Glomerular visceral epithelial cell (primary cell): ENCODE measurements around the gene RELA.

ENCODE experiments used
- DNase-seq: peaks from one replicate; pipeline ENCODE4 v3.0.0-alpha.2; 2016; ENCODE audit errors: extremely low spot score

Gene RELA

GRCh38 chr11:65615229-65615949 lies 47.3 kb downstream of the RELA start, which contains the start of gene PCNX3:
Gene PCNX3, plus strand, starts transcription at chr11:65615776. Its CDS starts 536 bp downstream, at chr11:65616312.
- peak; percentile 100 for DNase-seq

- DNase-seq = peak; percentile 17
Measured at GRCh38 chr11:65613091-65613928, 49.4 kb downstream of the RELA start.

- DNase-seq = no peak
Measured at GRCh38 chr11:65612691-65613090, 50.0 kb downstream of the RELA start.

GRCh38 chr11:65611758-65612603 lies 50.7 kb downstream of the RELA start:
- peak; percentile 24 for DNase-seq

GRCh38 chr11:65611028-65611757 lies 51.5 kb downstream of the RELA start:
- no peak for DNase-seq

GRCh38 chr11:65610404-65610803 lies 52.3 kb downstream of the RELA start:
- DNase-seq = no peak

GRCh38 chr11:65609665-65610064 lies 53.1 kb downstream of the RELA start:
- DNase-seq = no peak

- DNase-seq = no peak
Measured at GRCh38 chr11:65609229-65609628, 53.5 kb downstream of the RELA start.

- no peak for DNase-seq
Measured at GRCh38 chr11:65607614-65608426, 54.9 kb downstream of the RELA start.

GRCh38 chr11:65606876-65607613 lies 55.7 kb downstream of the RELA start:
- no peak for DNase-seq

GRCh38 chr11:65604258-65604657 lies 58.5 kb downstream of the RELA start:
- DNase-seq = no peak
